ENCODE results near the gene LYL1.

Gene LYL1

GRCh38 chr19:13094106-13094504 is 8.6 kb downstream of the LYL1 start:
- no peak for DNase-seq (ENCODE audit: extremely low read depth in 1 of 2, low read depth in 1 of 2)

- peak in 1 of 2 donors; percentile 56 for DNase-seq (ENCODE audit: extremely low read depth in 1 of 2, low read depth in 1 of 2)
Measured at GRCh38 chr19:13093407-13094105, 9.1 kb downstream of the LYL1 start.

- no peak for DNase-seq (ENCODE audit: extremely low read depth in 1 of 2, low read depth in 1 of 2)
Measured at GRCh38 chr19:13092606-13093235, 9.9 kb downstream of the LYL1 start.

- no peak for DNase-seq (ENCODE audit: extremely low read depth in 1 of 2, low read depth in 1 of 2)
Measured at GRCh38 chr19:13092158-13092543, 10.5 kb downstream of the LYL1 start.

- no peak for DNase-seq (ENCODE audit: extremely low read depth in 1 of 2, low read depth in 1 of 2)
Measured at GRCh38 chr19:13091400-13092157, 11.1 kb downstream of the LYL1 start.

GRCh38 chr19:13090511-13091231 is 12.0 kb downstream of the LYL1 start:
- DNase-seq (ENCODE audit: extremely low read depth in 1 of 2, low read depth in 1 of 2), result no peak

GRCh38 chr19:13089857-13090507 is 12.7 kb downstream of the LYL1 start:
- no peak for DNase-seq (ENCODE audit: extremely low read depth in 1 of 2, low read depth in 1 of 2)

- no peak for DNase-seq (ENCODE audit: extremely low read depth in 1 of 2, low read depth in 1 of 2)
Measured at GRCh38 chr19:13089139-13089856, 13.4 kb downstream of the LYL1 start.

GRCh38 chr19:13087795-13088537 is 14.7 kb downstream of the LYL1 start:
- DNase-seq (ENCODE audit: extremely low read depth in 1 of 2, low read depth in 1 of 2), result no peak

- DNase-seq (ENCODE audit: extremely low read depth in 1 of 2, low read depth in 1 of 2), result no peak
Measured at GRCh38 chr19:13087295-13087694, 15.4 kb downstream of the LYL1 start.

GRCh38 chr19:13086341-13086740 is 16.3 kb downstream of the LYL1 start:
- no peak for DNase-seq (ENCODE audit: extremely low read depth in 1 of 2, low read depth in 1 of 2)

GRCh38 chr19:13085666-13086065 is 17.0 kb downstream of the LYL1 start:
- DNase-seq (ENCODE audit: extremely low read depth in 1 of 2, low read depth in 1 of 2), result no peak

- DNase-seq (ENCODE audit: extremely low read depth in 1 of 2, low read depth in 1 of 2), result no peak
Measured at GRCh38 chr19:13083627-13084026, 19.0 kb downstream of the LYL1 start.

- DNase-seq (ENCODE audit: extremely low read depth in 1 of 2, low read depth in 1 of 2), result no peak
Measured at GRCh38 chr19:13083008-13083404, 19.7 kb downstream of the LYL1 start.

- DNase-seq (ENCODE audit: extremely low read depth in 1 of 2, low read depth in 1 of 2), result no peak
Measured at GRCh38 chr19:13082192-13083007, 20.3 kb downstream of the LYL1 start.

- no peak for DNase-seq (ENCODE audit: extremely low read depth in 1 of 2, low read depth in 1 of 2)
Measured at GRCh38 chr19:13079542-13079986, 23.1 kb downstream of the LYL1 start.

- DNase-seq (ENCODE audit: extremely low read depth in 1 of 2, low read depth in 1 of 2), result no peak
Measured at GRCh38 chr19:13078897-13079541, 23.6 kb downstream of the LYL1 start.

- DNase-seq (ENCODE audit: extremely low read depth in 1 of 2, low read depth in 1 of 2), result no peak
Measured at GRCh38 chr19:13078381-13078780, 24.3 kb downstream of the LYL1 start.

Measured in stimulated activated CD8-positive, alpha-beta memory T cell treated with anti-CD3 and anti-CD28 coated beads, Interleukin-7, amount 100 ng/mL, for 48 hours (primary cell).